G401.6 (cell line): ENCODE results near the gene YLPM1.
"Not testable (repeated sequence)": the region's sequence is repeated elsewhere in the genome, so short reads cannot be mapped to it uniquely, and the experiment has no call there.

Experiments used
- FAIRE-seq: peaks from 2 replicates; lab custom pipeline; 2012; peaks lifted over from hg19 to GRCh38; lab: Jason Lieb, UNC

Gene YLPM1, protein sequence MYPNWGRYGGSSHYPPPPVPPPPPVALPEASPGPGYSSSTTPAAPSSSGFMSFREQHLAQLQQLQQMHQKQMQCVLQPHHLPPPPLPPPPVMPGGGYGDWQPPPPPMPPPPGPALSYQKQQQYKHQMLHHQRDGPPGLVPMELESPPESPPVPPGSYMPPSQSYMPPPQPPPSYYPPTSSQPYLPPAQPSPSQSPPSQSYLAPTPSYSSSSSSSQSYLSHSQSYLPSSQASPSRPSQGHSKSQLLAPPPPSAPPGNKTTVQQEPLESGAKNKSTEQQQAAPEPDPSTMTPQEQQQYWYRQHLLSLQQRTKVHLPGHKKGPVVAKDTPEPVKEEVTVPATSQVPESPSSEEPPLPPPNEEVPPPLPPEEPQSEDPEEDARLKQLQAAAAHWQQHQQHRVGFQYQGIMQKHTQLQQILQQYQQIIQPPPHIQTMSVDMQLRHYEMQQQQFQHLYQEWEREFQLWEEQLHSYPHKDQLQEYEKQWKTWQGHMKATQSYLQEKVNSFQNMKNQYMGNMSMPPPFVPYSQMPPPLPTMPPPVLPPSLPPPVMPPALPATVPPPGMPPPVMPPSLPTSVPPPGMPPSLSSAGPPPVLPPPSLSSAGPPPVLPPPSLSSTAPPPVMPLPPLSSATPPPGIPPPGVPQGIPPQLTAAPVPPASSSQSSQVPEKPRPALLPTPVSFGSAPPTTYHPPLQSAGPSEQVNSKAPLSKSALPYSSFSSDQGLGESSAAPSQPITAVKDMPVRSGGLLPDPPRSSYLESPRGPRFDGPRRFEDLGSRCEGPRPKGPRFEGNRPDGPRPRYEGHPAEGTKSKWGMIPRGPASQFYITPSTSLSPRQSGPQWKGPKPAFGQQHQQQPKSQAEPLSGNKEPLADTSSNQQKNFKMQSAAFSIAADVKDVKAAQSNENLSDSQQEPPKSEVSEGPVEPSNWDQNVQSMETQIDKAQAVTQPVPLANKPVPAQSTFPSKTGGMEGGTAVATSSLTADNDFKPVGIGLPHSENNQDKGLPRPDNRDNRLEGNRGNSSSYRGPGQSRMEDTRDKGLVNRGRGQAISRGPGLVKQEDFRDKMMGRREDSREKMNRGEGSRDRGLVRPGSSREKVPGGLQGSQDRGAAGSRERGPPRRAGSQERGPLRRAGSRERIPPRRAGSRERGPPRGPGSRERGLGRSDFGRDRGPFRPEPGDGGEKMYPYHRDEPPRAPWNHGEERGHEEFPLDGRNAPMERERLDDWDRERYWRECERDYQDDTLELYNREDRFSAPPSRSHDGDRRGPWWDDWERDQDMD (N-terminal part only)

DNA sequence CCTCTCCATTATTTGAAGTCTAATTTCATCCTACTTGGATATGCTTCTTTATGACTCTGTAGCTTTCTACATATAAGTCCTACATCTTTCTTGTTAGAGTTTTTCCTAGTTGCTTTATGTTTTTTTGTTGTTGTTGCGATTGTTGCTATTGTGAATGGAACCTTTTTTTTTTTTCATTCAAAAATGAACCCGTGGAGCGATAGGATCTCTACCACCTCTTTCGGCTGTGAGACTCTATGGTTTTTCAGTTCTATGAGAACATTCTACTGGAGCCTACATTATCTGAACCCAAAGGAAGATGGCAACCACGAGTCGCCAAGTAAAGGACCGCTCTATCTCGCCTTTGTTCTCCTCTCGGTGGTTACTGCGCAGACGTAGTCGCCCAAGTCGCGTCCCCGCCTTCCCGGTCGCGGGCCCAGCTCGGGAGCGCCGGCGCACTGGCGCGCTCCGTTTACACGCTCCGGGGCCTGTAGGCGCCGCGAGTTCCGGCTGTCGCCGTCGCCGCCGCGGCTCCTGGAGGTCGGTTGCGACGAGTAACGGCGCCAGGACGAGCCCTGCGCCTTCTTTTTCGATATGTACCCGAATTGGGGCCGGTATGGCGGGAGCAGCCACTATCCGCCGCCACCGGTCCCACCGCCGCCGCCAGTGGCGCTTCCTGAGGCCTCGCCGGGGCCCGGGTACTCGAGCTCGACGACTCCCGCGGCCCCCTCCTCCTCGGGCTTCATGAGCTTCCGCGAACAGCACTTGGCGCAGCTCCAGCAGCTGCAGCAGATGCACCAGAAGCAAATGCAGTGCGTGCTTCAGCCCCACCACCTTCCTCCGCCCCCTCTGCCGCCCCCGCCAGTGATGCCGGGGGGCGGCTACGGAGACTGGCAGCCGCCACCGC, at the start of gene YLPM1:
TSS of gene YLPM1 (plus strand) at position 400 of the 886 bp plus-strand sequence. CDS start at position 574, 174 bp downstream.
- FAIRE-seq = peak; percentile 97

DNA sequence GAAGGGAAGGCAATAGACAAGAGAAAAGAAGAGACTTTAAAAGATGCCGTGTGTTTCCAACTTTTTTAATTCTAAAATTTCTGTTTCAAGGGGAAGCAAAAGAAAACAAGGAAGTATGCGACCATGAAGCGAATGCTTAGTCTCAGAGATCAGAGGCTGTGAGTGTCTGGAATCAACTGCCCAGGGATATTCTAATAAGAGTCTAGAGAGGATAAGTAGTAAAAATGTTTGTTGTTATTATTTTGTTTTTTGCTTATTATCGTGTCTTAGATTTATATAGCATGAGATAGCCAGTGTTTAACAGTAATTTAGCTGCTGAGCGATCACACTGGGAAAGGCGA, 49.8 kb upstream of the YLPM1 start:
- no peak for FAIRE-seq

DNA sequence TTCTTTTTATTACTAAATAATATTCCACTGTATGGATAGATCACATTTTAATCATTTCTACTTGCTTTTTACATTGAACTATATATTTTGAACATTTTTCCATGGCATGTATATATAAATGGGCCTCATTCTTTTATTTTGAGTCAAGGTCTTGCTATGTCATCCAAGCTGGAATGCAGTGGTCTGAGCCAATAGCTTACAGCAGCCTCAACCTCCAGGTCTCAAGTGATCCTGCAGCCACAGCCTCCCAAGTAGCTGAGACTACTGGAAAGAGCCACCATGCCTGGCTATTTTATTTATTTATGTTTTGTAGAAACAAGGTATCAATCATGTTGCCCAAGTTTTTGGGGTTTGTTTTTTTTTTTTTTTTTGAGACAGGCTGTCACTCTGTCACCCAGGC, 42.6 kb upstream of the YLPM1 start:
- no peak for FAIRE-seq

DNA sequence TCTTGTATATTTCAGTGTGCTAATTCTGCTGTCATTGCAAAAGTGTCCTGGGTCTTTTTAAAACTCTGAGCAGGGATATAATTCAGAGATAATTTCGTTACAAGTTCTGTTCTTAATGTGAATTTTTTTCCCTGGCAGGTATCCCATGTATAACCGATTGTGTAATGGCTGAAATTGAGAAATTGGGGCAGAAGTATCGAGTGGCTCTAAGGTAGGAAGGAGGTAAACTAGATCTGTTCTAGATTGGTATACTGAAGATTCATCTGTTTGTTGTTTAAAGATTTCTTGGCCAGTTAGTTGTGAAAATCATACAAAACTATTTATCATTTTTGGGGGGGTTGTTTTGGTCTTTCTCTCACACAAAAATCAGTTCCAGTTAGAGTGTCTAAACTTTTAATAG, 40.0 kb upstream of the YLPM1 start:
- no peak for FAIRE-seq

DNA sequence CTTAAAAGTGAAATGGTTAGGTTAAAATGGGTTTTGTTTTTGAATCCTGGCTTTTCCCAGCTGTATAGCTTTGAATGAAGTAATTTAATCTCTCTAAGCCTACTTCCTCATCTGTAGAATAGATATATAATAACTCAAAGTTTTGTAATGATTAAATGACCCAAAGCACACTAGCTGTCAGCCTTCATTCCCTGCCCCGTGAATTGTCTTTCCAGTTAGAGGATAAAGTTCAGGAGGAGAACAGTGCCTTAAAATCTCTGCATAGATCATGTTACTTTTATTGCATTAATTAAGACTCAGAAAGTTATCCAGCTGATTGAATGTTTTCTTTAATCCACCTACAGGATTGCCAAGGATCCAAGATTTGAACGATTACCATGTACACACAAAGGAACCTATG, 30.7 kb upstream of the YLPM1 start:
- FAIRE-seq = no peak

DNA sequence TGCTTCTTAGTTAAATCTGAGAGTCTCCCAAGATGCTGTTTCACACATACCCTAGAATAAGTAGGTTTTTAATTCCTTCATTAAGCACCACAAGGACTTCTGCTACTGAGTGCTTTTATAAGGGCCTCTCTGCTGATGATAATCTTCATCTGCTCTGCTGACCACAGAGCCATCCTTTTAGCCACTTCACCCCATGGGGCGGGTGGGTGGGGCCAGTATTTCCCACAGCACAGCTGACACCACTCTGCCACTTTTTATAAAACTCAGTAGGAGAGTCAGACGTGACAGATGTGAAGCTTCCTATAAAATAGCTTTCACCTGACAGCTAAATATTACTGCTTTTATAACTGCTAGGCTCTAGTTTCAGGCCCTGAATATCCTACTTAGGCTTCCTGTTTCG, 29.9 kb upstream of the YLPM1 start:
- no peak for FAIRE-seq

DNA sequence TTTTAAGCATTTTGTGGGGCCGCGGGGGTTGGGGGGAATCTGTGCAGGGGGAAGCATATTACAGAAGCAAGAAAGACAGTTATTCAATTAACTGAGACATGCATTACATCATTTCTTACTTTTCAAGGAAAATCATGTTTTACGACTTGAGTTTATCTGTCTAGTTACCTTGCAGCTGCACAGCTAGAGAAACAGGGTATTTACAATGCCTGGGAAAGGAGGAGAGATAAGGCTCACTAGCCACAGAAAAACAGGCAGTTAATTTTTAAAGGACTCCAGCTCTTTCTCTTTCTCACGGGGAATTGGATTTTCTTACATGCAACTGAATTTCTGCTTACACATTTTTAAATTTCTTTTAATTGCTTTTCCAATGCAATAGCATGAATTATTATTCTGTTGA, 28.0 kb upstream of the YLPM1 start:
- no peak for FAIRE-seq

DNA sequence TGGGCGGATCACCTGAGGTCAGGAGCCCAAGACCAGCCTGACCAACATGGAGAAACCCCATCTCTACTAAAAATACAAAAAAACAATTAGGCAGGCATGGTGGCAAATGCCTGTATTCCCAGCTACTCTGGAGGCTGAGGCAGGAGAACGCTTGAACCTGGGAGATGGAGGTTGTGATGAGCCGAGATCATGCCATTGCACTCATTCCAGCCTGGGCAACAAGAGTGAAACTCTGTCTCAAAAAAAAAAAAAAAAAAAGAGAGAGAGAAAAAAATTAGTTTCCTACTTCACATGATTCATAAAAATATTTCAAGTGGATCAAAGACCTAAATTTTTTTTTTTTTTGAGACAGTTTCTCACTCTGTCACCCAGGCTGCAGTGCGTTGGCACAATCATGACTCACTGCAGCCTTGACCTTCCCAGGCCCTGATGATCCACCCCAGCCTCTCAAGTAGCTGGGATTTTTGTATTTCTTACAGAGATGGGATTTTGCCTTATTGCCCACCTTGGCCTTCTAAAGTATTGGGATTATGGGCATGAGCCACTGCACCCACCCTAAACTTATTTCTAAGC, 25.3 kb upstream of the YLPM1 start:
- no peak for FAIRE-seq

DNA sequence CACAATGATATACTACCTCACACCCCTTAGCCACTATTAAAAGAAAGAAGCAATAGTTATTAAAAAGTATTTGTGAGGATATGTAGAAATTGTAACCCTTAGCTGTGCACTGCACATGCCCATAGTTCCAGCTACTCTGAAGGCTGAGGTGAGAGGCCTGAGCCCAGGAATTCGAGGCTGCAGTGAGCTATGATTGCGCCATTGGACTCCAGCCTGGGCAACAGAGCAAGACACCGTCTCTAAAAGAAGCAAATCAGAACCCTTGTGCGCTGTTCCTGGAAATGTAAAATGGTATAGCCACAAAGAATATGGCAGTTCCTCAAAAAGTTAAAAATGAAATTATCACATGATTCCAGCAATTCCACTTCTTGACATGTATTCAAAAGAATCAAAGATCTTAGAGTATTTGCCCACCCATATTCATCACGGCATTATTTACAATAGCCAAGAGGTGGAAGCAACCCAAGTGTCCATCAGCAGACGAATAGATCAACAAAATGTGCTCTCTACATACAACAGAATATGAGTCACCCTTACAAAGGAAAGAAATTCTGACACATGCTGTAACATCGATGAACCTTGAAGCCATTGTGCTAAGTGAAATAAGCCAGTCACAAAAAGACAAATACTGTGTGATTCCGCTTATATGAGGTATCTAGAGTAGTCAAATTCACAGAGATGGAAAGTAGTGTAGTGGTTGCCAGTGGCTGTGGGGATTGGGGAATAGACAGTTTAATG, 23.7 kb upstream of the YLPM1 start:
- FAIRE-seq = no peak

DNA sequence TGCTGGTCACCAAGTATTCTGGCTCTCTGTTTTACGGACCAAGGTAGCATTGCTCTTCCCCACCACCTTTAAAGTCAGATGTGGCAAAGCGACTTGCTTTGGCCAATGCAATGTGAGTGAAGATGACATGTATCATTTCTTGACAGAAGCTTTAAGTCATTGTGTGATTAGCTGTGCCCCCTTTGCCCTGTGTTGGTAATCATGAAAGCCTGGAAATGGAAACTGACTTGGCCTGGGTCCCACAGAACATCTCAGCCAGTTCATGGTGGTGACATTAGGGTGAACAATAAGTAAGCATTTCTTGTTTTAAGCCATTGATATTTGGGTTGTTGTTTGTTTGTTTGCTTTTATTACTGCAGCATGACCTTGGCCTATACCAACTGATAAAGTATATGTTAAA, 15.9 kb upstream of the YLPM1 start:
- FAIRE-seq = no peak

DNA sequence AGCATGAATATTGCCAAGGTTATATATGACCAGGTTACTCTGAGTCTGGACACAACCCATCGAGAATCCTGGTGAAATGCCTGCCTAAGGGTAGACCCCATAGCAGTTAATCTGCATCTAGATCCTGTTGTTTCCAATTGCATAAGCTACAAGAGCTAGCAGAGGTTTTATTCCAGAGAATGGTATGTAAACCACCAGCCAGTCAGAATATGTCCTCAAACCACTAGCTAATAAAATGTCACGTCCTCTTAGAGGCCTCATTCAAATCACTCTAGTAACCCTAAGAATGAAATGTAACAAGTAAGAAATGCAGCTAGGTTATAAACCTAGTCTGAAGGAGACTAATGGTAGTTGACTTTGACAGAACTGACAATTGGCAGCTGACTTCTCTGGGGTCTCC, 9.0 kb upstream of the YLPM1 start:
- no peak for FAIRE-seq

DNA sequence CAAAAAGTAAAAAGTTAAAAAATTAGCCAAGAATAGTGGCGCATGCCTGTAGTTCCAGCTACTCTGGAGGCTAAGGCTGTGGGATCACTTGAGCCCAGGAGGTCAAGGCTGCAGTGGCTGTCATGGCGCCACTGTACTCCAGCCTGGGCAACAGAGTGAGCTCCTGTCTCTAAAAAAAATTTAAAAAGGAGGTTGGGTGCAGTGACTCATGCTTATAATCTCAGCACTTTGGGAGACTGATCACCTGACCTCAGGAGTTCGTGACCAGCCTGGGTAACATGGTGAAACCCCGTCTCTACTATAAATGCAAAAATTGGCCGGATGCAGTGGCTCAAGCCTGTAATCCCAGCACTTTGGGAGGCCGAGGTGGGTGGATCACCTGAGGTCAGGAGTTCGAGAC, 8.2 kb upstream of the YLPM1 start:
- no peak for FAIRE-seq

DNA sequence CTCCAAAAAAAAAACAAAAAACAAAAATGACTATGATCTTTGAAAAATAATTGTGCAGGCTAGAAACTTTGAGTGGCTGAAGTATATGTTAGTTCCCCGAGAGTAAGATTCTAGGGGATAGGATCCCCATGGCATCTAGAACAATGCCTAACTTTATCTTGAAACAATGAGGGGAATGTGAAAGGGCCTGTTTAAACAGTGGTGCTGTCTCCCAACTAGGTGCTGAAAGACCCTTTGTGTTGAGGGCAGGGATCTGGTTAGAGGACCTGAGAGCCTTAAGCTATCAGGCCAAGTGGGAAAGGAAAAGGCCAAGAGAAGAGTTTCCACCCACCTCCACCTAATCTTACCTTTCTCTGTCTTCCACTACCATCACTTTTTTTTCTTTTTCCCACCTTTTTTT, 6.8 kb upstream of the YLPM1 start:
- FAIRE-seq = no peak

DNA sequence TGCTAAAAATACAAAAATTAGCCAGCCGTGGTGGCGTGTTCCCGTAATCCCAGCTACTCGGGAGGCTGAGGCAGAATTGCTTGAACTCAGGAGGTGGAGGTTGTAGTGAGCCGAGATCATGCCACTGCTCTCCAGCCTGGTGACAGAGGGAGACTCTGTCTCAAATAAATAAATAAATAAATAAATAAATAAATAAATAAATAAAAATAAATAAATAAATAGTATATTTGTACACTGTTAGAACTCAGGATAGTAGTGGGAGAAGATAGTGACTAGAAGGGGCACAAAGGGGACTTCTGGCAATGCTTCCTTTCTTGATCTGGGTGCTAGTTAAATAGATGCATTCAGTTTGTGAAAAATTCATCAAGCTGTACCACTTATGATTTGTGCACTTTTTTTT, 4.6 kb upstream of the YLPM1 start:
- FAIRE-seq = not testable (repeated sequence)

DNA sequence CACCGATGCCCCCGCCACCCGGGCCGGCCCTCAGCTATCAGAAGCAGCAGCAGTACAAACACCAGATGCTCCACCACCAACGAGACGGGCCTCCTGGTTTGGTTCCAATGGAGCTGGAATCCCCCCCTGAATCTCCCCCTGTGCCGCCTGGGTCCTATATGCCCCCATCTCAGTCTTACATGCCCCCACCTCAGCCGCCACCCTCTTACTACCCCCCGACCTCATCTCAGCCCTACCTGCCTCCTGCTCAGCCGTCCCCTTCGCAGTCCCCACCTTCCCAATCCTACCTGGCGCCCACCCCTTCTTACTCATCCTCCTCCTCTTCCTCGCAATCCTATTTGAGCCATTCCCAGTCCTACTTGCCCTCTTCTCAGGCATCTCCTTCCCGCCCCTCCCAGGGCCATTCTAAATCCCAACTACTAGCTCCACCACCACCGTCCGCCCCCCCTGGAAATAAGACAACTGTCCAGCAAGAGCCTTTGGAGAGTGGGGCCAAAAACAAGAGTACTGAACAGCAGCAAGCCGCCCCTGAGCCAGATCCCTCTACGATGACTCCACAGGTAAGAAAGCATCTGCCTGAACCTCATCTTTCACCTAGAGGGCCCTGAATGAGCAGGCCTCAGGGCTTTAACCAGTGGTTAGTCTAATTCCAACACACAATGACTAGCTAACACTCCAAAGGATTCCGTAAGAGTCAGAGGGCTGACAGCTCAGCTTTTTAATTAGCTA, 851 bp downstream of the YLPM1 start:
- FAIRE-seq = no peak

DNA sequence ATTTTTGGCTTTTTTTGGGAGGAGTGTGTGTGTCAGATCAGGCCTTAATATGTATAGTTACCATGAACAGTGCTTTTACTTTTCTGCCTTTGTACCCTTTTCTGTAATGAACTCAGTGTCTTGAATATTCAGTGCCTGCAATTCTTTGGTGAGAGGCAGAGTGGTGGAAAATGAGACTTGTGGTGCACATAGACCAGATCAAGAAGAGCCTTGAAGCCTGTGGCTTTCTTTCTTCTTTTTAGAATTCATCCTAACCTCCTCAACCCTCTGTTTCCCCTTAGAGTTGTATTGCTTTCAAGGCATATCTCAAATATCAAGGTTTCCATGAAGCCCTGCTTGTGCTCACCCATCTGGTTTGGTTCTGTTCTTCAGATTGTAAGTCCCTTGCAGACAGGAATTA, 2.6 kb downstream of the YLPM1 start:
- FAIRE-seq = no peak

DNA sequence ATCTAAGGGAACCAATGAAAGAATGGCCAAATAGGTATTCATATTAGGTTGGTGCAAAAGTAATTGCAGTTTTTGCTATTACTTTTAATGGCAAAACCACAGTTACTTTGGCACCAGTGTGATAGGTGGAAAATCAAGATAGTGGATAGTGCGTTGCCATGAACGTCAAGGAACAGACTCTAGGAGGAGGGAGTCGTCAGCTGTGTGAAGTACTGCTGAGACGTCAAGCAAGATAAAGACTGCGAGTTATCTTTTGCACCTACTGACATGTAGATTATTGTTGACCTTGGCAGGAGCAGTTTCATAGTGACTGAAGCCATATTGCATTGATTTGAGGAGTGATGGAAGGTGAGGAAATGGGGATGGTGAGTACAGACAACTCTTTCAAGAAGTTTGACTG, 8.3 kb downstream of the YLPM1 start:
- FAIRE-seq = no peak

DNA sequence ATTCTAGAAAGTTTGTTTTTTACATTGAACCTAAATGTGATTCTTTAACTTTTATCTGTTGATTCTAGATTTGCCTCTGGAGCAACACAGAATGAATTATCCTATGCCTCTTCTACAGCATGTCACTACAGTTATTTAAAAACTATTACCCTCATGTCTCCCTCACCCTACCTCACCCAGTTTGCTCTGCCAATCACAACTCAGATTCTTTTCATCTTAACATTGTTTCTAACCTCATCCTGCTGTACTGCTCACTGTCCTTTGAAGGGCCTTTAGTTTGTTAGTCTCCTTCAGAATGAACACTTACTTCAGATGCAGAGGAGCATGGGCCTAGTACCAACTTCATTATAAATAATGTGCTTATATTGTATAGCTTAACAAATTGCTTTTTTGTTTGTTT, 21.5 kb downstream of the YLPM1 start:
- FAIRE-seq = no peak

DNA sequence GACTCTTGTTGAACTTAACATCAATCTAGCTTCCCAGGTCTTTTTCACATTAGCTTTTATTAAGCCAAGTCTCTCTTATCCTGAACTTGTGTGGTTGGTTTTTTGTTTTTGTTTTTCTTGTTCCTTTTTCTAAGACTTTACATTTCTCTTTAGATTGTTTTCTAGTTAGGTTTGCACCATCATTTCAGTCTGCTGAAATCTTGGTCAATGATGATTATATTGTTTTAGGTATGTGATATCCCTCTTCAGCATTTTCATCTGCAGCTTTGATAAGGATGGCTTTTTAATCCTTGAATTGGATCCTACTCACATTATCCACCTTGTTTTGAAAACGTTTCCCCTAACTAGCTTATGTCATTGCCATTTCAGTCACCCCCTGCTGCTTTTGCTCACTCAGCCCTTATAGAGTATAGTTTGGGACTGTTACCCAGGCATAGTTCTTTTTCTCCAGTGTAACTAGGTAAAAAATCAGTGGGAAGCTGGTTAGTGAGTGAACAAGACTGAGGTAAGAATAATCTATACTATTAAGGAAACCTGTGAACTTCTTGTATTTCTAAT, 22.0 kb downstream of the YLPM1 start:
- peak; percentile 78 for FAIRE-seq
